IPS-18c (cell line): ENCODE measurements around the gene CNFN.
"Not testable (repeated sequence)": the region's sequence is repeated elsewhere in the genome, so short reads cannot be mapped to it uniquely, and the experiment has no call there.

Experiments
- H3K4me3 ChIP-seq: 2 replicates; pipeline ENCODE4 v1.7.0; 2013; ENCODE audit warnings: low read depth, mild to moderate bottlenecking, low read length, moderate library complexity; ENCODE audit not compliant: insufficient read depth
- H3K9me3 ChIP-seq: one replicate; pipeline ENCODE4 v1.6.1; 2013; ENCODE audit warnings: mild to moderate bottlenecking, low read length, moderate library complexity; ENCODE audit not compliant: control insufficient read depth, insufficient read depth

CNFN gene

DNA sequence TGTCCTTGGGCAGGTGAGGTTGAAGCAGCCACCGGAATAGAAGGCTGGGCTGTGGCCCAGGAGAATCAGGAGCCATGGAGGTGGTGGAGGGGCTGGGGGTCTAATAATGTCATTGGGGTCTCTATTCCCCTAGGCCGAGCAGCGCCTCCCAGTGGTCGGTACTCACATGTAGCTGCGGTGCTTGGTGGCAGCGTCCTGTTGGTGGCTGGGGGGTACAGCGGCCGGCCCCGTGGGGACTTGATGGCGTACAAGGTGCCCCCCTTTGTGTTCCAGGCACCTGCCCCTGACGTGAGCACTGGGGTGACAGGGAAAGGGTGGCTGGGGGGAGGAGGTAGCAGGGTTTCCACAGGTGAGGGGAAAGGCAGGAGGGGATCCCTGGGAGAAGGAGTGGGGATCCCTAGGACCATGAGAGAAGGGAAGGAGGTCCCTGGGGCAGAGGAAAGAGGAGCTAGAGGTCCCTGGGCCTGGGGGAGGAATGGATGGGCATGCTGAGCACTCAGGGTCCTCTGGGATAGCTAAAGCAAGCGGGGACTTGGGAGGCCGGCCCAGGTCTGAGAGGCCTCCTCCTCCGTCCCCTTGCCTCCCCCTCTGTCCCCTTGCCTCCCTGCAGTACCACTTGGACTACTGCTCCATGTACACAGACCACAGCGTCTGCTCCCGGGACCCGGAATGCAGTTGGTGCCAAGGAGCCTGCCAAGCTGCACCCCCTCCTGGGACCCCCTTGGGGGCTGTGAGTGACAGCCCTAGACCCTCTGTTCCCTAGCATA lies 46.6 kb downstream of the CNFN start:
- Histone ChIP-seq H3K9me3 (no peaks in the 10 kb centered on the region), H3K4me3 (no peak overlapping the region)

GRCh38 chr19:42339922-42340321 lies 50.2 kb downstream of the CNFN start:
- not testable (repeated sequence) for H3K9me3 ChIP-seq

DNA sequence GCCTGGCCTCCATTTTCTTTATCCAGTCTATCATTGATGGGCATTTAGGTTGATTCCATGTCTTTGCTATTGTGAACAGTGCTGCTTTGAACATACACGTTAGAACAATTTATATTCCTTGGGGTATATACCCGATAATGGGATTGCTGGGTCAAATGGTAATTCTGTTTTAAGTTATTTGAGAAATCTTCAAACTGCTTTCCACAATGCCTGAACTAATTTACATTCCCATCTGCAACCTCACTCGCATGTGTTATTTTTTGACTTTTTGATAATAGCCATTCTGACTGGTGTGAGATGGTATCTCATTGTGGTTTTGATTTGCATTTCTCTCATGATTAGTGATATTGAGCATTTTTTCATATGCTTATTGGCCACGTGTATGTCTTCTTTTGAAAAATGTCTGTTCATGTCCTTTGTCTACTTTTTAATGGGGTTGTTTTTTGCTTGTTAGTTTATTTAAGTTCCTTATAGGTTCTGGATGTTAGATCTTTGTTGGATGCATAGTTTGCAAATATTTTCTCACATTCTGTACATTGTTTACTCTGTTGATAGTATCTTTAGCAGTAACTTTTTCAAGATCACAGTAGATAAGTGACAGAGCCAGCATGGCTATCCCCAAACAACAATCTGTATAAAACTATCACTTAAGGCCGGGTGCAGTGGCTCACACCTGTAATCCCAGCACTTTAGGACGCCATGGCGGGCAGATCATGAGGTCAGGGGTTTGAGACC lies 50.8 kb downstream of the CNFN start:
- not testable (repeated sequence) for H3K4me3 ChIP-seq, H3K9me3 ChIP-seq

More at GRCh38 chr19:42339922-42340321, 50.2 kb downstream of the CNFN start:
- H3K4me3 ChIP-seq: not testable (repeated sequence)
